Prostate gland (tissue), 2 donors: ENCODE data around the gene GPAT3.

Experiments
- CTCF ChIP-seq, 4 experiments: fragments of 200-600 bp in 2 of 4; fragments of 450-650 bp in 2 of 4; sonication (generic) in 2 of 4; IDR thresholded peaks; 1 replicate in 3 of 4; 2 replicates in 1 of 4; pipeline ENCODE4 v1.5.1; 2016 to 2019; ENCODE audit warnings: antibody characterized with exemption in 4 of 4, mild to moderate bottlenecking in 2 of 4, moderate library complexity in 2 of 4
- POLR2A ChIP-seq: fragments of 450-650 bp; IDR thresholded peaks from one replicate; pipeline ENCODE4 v1.6.1; 2016; ENCODE audit warnings: antibody characterized with exemption, mild to moderate bottlenecking

DNA sequence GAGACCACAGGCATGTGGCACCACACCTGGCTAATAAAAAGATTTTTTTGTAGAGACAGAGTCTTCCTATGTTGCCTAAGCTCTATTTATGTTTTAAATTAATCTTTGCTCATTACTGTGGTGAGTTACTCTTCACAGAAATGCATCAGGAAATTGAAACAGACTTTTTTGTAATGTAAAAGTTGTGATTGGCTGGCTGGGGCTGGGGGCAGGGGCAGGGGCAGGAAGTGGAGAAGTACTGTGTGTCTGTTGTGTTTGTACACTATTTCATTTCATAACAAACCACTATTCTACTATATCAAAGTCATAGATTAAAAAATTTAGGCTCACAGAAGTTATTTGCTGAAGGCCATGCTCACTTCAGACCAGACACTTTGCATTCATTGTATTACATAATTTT is 31.9 kb upstream of the GPAT3 start:
- TF ChIP-seq CTCF (IDR thresholded peaks at IDR 0.05) (no peak), POLR2A (no peak)
